Trophoblast cell (in vitro differentiated cells and primary cell): Measurements from ENCODE around the gene EXOSC10.
"Not testable (repeated sequence)": the region's sequence is repeated elsewhere in the genome, so short reads cannot be mapped to it uniquely, and the experiment has no call there.

ENCODE experiments used
- DNase-seq, 2 donors: peaks; one replicate each; pipeline ENCODE4 v3.0.0-alpha.2; 2016
- H2AFZ ChIP-seq: 2 replicates; pipeline ENCODE4 v1.6.1; 2013; ENCODE audit warnings: low read length, moderate library complexity, mild to moderate bottlenecking; ENCODE audit not compliant: insufficient read depth, poor library complexity
- H2AK5ac ChIP-seq: 2 replicates; pipeline ENCODE4 v1.6.1; 2013; ENCODE audit warnings: mild to moderate bottlenecking, low read length
- H2BK120ac ChIP-seq: 2 replicates; pipeline ENCODE4 v1.6.1; 2013; ENCODE audit warnings: low read length, mild to moderate bottlenecking, moderate library complexity; ENCODE audit not compliant: insufficient read depth, poor library complexity
- H2BK12ac ChIP-seq: 2 replicates; pipeline ENCODE4 v1.6.1; 2013; ENCODE audit warnings: mild to moderate bottlenecking, low read length, moderate library complexity
- H2BK5ac ChIP-seq: 2 replicates; pipeline ENCODE4 v1.6.1; 2013; ENCODE audit warnings: low read length, low read depth, moderate library complexity, mild to moderate bottlenecking; ENCODE audit not compliant: poor library complexity
- H3K14ac ChIP-seq: 2 replicates; pipeline ENCODE4 v1.6.1; 2013; ENCODE audit warnings: mild to moderate bottlenecking, low read length
- H3K18ac ChIP-seq: 2 replicates; pipeline ENCODE4 v1.6.1; 2013; ENCODE audit warnings: mild to moderate bottlenecking, low read length
- H3K23ac ChIP-seq: 2 replicates; pipeline ENCODE4 v1.6.1; 2013; ENCODE audit warnings: low read length
- H3K27ac ChIP-seq: 2 replicates; pipeline ENCODE4 v1.5.1; 2013; ENCODE audit warnings: low read depth, mild to moderate bottlenecking, inconsistent platforms, low read length, moderate library complexity
- H3K27me3 ChIP-seq: 2 replicates; pipeline ENCODE4 v1.6.1; 2013; ENCODE audit warnings: inconsistent platforms, mild to moderate bottlenecking, low read length, moderate library complexity; ENCODE audit not compliant: insufficient read depth
- H3K36me3 ChIP-seq, 2 experiments: 1 replicate in 1 of 2; 2 replicates in 1 of 2; pipeline ENCODE4 v1.6.1; 2013; ENCODE audit warnings: low read length in 2 of 2, mild to moderate bottlenecking in 2 of 2, moderate library complexity in 1 of 2; ENCODE audit not compliant: insufficient read depth in 2 of 2, control insufficient read depth in 1 of 2
- H3K4ac ChIP-seq: 2 replicates; pipeline ENCODE4 v1.6.1; 2013; ENCODE audit warnings: low read depth, mild to moderate bottlenecking, low read length, moderate library complexity
- H3K4me1 ChIP-seq, 2 experiments: 1 replicate in 1 of 2; 2 replicates in 1 of 2; pipeline ENCODE4 v1.6.1; 2013; ENCODE audit warnings: low read length in 2 of 2, mild to moderate bottlenecking in 2 of 2, moderate library complexity in 1 of 2; ENCODE audit not compliant: insufficient read depth in 2 of 2, control insufficient read depth in 1 of 2
- H3K4me2 ChIP-seq: 2 replicates; pipeline ENCODE4 v1.6.1; 2013; ENCODE audit warnings: inconsistent platforms, mild to moderate bottlenecking, low read length, moderate library complexity
- H3K4me3 ChIP-seq: 2 replicates; pipeline ENCODE4 v1.5.1; 2013; ENCODE audit warnings: mild to moderate bottlenecking, low read depth, low read length, inconsistent platforms
- H3K79me1 ChIP-seq: one replicate; pipeline ENCODE4 v1.6.1; 2013; ENCODE audit warnings: low read length
- H3K79me2 ChIP-seq: 2 replicates; pipeline ENCODE4 v1.6.1; 2013; ENCODE audit warnings: low read length, mild to moderate bottlenecking; ENCODE audit not compliant: control insufficient read depth, insufficient read depth, poor library complexity
- H3K9ac ChIP-seq: 2 replicates; pipeline ENCODE4 v1.6.1; 2013; ENCODE audit warnings: mild to moderate bottlenecking, low read length
- H3K9me3 ChIP-seq: 2 replicates; pipeline ENCODE4 v1.6.1; 2013; ENCODE audit warnings: low read depth, mild to moderate bottlenecking, control low read depth, inconsistent platforms, low read length; ENCODE audit not compliant: insufficient read depth
- H4K12ac ChIP-seq: 2 replicates; pipeline ENCODE4 v1.6.1; 2013; ENCODE audit warnings: low read depth, mild to moderate bottlenecking, low read length, moderate library complexity
- H4K8ac ChIP-seq: 2 replicates; pipeline ENCODE4 v1.6.1; 2013; ENCODE audit warnings: low read depth, mild to moderate bottlenecking, low read length, moderate library complexity
- H4K91ac ChIP-seq: one replicate; pipeline ENCODE4 v1.6.1; 2013; ENCODE audit warnings: low read depth, mild to moderate bottlenecking, low read length, moderate library complexity
- WGBS: extraction: QIAGEN DNeasy Blood & Tissue Kit; methylation state at CpG from one replicate; pipeline ENCODE4 v1.1.7; 2013; ENCODE audit warnings: missing lambda C conversion rate; ENCODE audit not compliant: insufficient read length, insufficient coverage; ENCODE audit errors: extremely low coverage; 5-methylcytosine and 5-hydroxymethylcytosine counted together

The EXOSC10 gene

DNA sequence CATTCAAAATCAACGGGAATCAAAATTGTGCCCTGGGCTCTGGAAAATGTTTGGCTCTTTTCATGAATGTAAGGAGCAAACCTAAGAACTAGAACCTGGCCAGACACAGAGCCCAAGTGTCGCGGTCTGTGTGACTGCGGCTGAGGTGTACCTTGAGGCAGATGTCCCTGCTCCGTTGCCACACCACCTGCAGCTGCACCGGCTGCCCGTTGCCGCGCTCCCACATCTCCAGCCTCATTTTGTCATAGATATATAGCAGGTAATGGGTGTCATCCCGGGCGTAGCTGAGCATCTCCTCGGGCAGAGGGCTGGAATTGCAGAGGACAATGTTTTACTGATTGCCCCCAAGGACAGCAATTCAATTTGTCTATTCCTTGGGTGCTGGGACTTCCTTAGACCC lies 18.7 kb downstream of the EXOSC10 start:
- peaks cover 51 to 54% of the 10 kb centered on the region in 2 experiments for H3K36me3 ChIP-seq
- DNase-seq, result no peak
- H4K8ac ChIP-seq, result no peak overlapping the region
- H3K79me2 ChIP-seq, result no peaks in the 10 kb centered on the region
- H3K27me3 ChIP-seq, result no peaks in the 10 kb centered on the region
- no peak overlapping the region for H2AFZ ChIP-seq
- H4K91ac ChIP-seq, result no peak overlapping the region
- no peak overlapping the region for H2AK5ac ChIP-seq
- no peaks in the 10 kb centered on the region for H3K79me1 ChIP-seq
- H3K9me3 ChIP-seq, result no peaks in the 10 kb centered on the region
- H3K27ac ChIP-seq, result no peak overlapping the region
- H2BK12ac ChIP-seq, result no peak overlapping the region
- WGBS, result no CpG with 5 or more reads among the region's 12 CpGs
- H3K14ac ChIP-seq, result no peak overlapping the region
- H3K4ac ChIP-seq, result no peak overlapping the region
- H2BK120ac ChIP-seq, result no peak overlapping the region
- H3K9ac ChIP-seq, result no peak overlapping the region
- H3K4me3 ChIP-seq, result no peak overlapping the region
- H2BK5ac ChIP-seq, result no peak overlapping the region
- no peak overlapping the region for H3K18ac ChIP-seq
- H3K4me2 ChIP-seq, result no peak overlapping the region
- no peak overlapping the region for H3K23ac ChIP-seq
- H4K12ac ChIP-seq, result no peak overlapping the region
- H3K4me1 ChIP-seq, result no peaks in the 10 kb centered on the region

DNA sequence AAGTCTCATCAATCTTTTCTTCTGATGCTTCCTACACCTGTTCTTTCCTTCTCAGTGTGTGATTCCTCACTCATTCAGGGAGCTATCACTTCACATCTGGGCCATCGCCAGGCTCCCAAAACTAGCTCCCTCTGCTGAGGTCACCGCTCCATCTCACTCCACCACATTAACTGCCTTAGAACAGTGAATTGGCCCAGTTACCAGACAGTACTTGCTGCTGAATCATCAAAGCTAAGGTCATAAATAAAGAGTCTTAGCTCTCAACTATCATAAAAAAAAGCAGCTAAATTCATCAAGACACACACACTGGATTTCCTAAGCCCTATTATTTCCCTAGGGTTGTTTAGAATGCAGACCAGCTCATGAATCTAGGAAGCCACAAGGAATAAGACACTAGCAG lies 21.0 kb downstream of the EXOSC10 start:
- WGBS, result no CpG with 5 or more reads among the region's 2 CpGs
- H2BK12ac ChIP-seq, result no peak overlapping the region
- H3K9me3 ChIP-seq, result no peaks in the 10 kb centered on the region
- no peak overlapping the region for H4K91ac ChIP-seq
- no peaks in the 10 kb centered on the region for H3K79me2 ChIP-seq
- no peak overlapping the region for H2BK120ac ChIP-seq
- H3K79me1 ChIP-seq, result no peaks in the 10 kb centered on the region
- no peaks in the 10 kb centered on the region for H3K4me1 ChIP-seq
- no peaks in the 10 kb centered on the region for H3K27me3 ChIP-seq
- H3K14ac ChIP-seq, result no peak overlapping the region
- no peak overlapping the region for H3K9ac ChIP-seq
- H4K12ac ChIP-seq, result no peak overlapping the region
- H4K8ac ChIP-seq, result no peak overlapping the region
- no peak overlapping the region for H2AK5ac ChIP-seq
- no peak for DNase-seq
- H3K4me3 ChIP-seq, result no peak overlapping the region
- no peak overlapping the region for H2BK5ac ChIP-seq
- H2AFZ ChIP-seq, result no peak overlapping the region
- H3K27ac ChIP-seq, result no peak overlapping the region
- peaks cover 68 to 73% of the 10 kb centered on the region in 2 experiments for H3K36me3 ChIP-seq
- H3K4ac ChIP-seq, result no peak overlapping the region
- H3K23ac ChIP-seq, result no peak overlapping the region
- H3K18ac ChIP-seq, result no peak overlapping the region
- no peak overlapping the region for H3K4me2 ChIP-seq

DNA sequence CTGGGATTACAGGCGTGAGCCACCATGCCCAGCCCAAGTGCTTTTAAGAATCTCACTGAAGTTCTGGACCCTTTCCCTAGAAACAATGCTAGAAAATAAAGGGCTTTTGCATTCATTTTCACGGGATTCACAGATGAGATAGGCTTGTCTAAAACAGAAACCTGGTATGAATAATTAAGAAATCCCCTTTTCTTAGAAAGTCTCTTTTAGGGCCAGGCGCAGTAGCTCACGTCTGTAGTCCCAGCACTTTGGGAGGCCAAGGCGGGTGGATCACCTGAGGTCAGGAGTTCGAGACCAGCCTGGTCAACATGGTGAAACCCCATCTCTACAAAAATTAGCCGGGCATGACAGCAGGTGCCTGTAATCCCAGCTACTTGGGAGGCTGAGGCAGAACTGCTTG lies 26.3 kb downstream of the EXOSC10 start:
- not testable (repeated sequence) for H3K9me3 ChIP-seq, H2BK120ac ChIP-seq, DNase-seq, H2AK5ac ChIP-seq, H3K4me3 ChIP-seq, H3K23ac ChIP-seq, H3K4me2 ChIP-seq, H3K4ac ChIP-seq, H4K12ac ChIP-seq, H3K79me2 ChIP-seq, H3K14ac ChIP-seq, H4K91ac ChIP-seq, H3K9ac ChIP-seq, H3K27me3 ChIP-seq, H3K79me1 ChIP-seq, H3K27ac ChIP-seq, H3K18ac ChIP-seq, H2BK5ac ChIP-seq, H2AFZ ChIP-seq, H2BK12ac ChIP-seq, H4K8ac ChIP-seq, H3K4me1 ChIP-seq
- no CpG with 5 or more reads among the region's 7 CpGs for WGBS
- H3K36me3 ChIP-seq, result peaks cover 77 to 86% of the 10 kb centered on the region in 2 experiments

DNA sequence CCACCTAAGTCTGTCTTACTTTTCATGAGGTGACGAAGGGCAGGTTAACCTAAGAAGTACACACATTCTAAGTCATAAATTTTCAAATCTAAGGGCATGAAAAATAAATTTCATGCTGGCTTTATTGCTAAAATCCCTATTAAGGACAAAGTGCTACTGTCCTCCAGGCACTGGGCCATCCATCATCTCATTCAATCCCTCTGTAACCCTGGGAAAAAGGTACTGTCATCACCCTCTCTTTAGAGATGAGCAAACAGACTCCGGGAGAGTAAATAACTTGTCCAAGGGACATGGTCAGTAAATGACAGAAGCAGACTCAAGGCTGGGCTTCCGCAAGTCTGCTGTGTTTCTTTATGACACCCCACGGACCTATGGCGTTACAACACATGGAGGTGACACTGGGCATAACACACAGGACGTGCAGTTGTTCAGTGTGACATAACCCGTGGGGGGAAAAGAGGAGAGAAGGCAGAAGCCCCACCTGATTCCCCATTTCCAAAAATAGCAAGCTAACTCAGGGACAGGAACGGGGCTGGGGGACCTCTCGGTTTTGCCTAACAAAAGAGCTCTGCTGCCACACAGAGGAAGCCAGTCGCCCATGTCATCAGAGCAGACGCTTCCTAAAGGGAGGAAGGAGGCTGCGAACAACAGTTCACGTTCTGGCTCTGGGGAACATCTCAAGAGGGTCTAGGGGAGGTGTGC lies 27.3 kb downstream of the EXOSC10 start:
- no peaks in the 10 kb centered on the region for H3K4me1 ChIP-seq
- no peak overlapping the region for H4K91ac ChIP-seq
- no peak overlapping the region for H2AFZ ChIP-seq
- no peak overlapping the region for H3K4ac ChIP-seq
- H2BK5ac ChIP-seq, result no peak overlapping the region
- H3K18ac ChIP-seq, result no peak overlapping the region
- no peak overlapping the region for H4K12ac ChIP-seq
- no peak overlapping the region for H3K9ac ChIP-seq
- no peak overlapping the region for H2BK120ac ChIP-seq
- DNase-seq, result no peak
- no peak overlapping the region for H3K4me3 ChIP-seq
- H2BK12ac ChIP-seq, result no peak overlapping the region
- H3K36me3 ChIP-seq, result peaks cover 81 to 90% of the 10 kb centered on the region in 2 experiments
- no peak overlapping the region for H3K4me2 ChIP-seq
- H3K14ac ChIP-seq, result no peak overlapping the region
- H2AK5ac ChIP-seq, result no peak overlapping the region
- H3K79me2 ChIP-seq, result no peaks in the 10 kb centered on the region
- WGBS, result no CpG with 5 or more reads among the region's 13 CpGs
- no peaks in the 10 kb centered on the region for H3K79me1 ChIP-seq
- no peak overlapping the region for H3K23ac ChIP-seq
- no peak overlapping the region for H4K8ac ChIP-seq
- H3K27me3 ChIP-seq, result no peaks in the 10 kb centered on the region
- no peaks in the 10 kb centered on the region for H3K9me3 ChIP-seq
- no peak overlapping the region for H3K27ac ChIP-seq
